Mucosa of descending colon (tissue), 3 donors: ENCODE measurements around the gene HOXB13. TPM values are rescaled to one million over a fixed set of nuclear protein-coding genes. Genes with fewer than 3 reads are reported as not detected.
"Not testable (repeated sequence)": the region's sequence is repeated elsewhere in the genome, so short reads cannot be mapped to it uniquely, and the experiment has no call there.

ENCODE experiments used
- ATAC-seq: fragments of 200-7000 bp; cut with Tn5 transposase; one replicate; pipeline ENCODE4 v1.9.1; 2020; ENCODE audit warnings: mild to moderate bottlenecking, moderate library complexity
- DNase-seq, 3 donors: peaks; one replicate each; pipeline ENCODE4 v3.0.0-alpha.2; 2020
- H3K36me3 ChIP-seq: fragments of 200-600 bp; one replicate; pipeline ENCODE4 v1.8.0; 2021; ENCODE audit warnings: low read depth, mild to moderate bottlenecking
- H3K4me1 ChIP-seq: fragments of 200-600 bp; one replicate; pipeline ENCODE4 v1.8.0; 2021; ENCODE audit warnings: low read depth, mild to moderate bottlenecking
- H3K4me3 ChIP-seq: fragments of 200-600 bp; one replicate; pipeline ENCODE4 v1.8.0; 2021; ENCODE audit warnings: mild to moderate bottlenecking
- H3K9me3 ChIP-seq: fragments of 200-600 bp; one replicate; pipeline ENCODE4 v1.8.0; 2021; ENCODE audit warnings: mild to moderate bottlenecking
- intact Hi-C, 2 donors: fragments of 100-400 bp; cut with DNase I in 1 of 2; cut with micrococcal nuclease in 1 of 2; formaldehyde crosslinking; loops; one replicate each; pipeline versions ENCODE4 v1.11.0 to v1.11.1; 2022; cut with DNase I, micrococcal nuclease
- total RNA-seq, 3 donors: library from RNA; stranded (reverse); fragmentation: NEBNext Ultra II Directional in 2 of 3; extraction: Animal tissue kit (Norgen Biotek cat#: 25700) in 2 of 3; gene quantifications; one replicate each; pipeline versions ENCODE4 v1.2.1 to v1.2.4, GENCODE V29; 2021 to 2023
- TF ChIP-seq, protein P1 (sequence below): fragments of 200-600 bp; IDR thresholded peaks from one replicate; pipeline ENCODE4 v1.8.0; 2022; ENCODE audit warnings: antibody characterized with exemption, mild to moderate bottlenecking
- donor health status: DM: no; HTN: no; CAD: no; lungs with moderate emphysema.
- donor health status: DM: no; HTN: no; CAD: no.
- donor health status: DM: no; HTN: yes; CAD: no.

HOXB13 gene
- total RNA-seq, 3 donors from 2014 or later = 12.2 to 65.4 (median 48.2) TPM

DNA sequence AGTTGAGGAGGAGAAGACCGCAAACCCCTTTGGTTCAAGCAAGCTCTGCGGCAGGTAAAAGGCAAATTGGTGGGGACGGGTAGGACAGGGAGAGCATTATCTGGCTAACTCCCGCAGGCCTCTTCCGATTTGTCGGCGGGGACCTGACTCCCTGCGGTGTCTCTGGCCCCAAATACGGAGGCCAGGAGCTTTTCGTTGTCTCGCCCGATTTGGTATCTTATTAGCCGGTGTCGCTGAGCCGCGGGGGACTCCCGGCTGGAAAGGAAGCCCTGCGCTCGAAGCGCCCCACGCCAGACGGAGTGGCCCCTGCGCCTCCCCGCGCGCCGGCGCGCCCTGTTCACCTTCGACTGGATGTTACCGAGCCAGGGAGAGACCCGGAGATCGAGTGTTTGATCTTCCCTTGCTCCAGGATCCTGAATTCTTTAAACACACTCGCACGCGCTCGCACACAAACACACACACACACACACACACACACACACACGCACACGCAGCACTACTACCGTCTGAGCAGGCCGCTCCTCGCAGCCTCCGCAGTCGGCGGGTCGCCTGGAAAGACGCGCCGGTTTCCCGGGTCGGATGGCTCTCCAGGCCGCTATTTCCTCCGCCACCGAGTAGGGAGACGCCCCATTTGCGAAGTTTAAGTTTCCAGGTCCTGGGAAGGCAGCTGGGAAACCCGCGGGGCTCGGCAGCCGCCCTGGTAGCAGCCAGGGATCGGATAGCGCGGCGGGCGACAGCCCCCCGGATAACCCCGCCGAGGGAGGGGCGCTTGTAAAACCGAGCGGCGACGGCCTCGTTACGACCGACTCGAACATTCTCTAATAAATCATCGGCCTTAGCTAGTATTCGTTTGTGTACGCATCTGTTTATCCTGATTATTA, 9.5 kb downstream of the HOXB13 start:
- peak in 2 of 3 donors; percentile 63 to 67 for DNase-seq
- TF ChIP-seq, protein P1, sequence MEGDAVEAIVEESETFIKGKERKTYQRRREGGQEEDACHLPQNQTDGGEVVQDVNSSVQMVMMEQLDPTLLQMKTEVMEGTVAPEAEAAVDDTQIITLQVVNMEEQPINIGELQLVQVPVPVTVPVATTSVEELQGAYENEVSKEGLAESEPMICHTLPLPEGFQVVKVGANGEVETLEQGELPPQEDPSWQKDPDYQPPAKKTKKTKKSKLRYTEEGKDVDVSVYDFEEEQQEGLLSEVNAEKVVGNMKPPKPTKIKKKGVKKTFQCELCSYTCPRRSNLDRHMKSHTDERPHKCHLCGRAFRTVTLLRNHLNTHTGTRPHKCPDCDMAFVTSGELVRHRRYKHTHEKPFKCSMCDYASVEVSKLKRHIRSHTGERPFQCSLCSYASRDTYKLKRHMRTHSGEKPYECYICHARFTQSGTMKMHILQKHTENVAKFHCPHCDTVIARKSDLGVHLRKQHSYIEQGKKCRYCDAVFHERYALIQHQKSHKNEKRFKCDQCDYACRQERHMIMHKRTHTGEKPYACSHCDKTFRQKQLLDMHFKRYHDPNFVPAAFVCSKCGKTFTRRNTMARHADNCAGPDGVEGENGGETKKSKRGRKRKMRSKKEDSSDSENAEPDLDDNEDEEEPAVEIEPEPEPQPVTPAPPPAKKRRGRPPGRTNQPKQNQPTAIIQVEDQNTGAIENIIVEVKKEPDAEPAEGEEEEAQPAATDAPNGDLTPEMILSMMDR = no peak
- Histone ChIP-seq H3K4me1 (peaks cover 9% of the 10 kb centered on the region), H3K36me3 (no peaks in the 10 kb centered on the region), H3K9me3 (no peaks in the 10 kb centered on the region), H3K4me3 (peak overlapping the region; percentile 25)
- intact Hi-C loops = no loop called here
- ATAC-seq = peak; percentile 10

DNA sequence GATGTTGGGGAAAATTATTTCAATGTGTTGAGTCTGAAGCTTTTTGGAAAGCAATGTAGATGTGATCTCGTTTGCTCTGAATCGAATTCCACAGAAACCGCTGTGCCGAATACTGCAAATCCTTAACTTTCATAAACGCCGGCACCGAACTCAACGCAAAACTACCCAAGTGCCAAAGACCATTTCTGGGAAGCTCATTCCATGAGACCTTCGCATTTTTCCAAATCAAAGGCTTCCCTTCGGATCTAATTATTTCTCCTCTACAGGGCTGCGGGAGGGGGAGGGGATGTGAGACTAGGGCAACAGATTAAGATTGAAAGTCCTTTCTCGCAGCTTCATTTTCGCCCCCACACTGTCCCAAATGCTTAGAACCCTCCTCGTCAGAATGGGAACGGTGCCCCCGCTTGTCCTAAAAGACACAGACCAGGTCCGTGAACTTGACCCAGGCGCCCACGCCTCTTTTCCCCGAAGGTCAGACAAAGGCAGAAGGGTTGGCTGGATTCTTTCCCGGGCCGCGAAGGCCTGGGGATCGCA, 10.3 kb downstream of the HOXB13 start:
- Histone ChIP-seq H3K4me3 (peak overlapping the region; percentile 25), H3K9me3 (no peaks in the 10 kb centered on the region), H3K36me3 (no peaks in the 10 kb centered on the region), H3K4me1 (peaks cover 6% of the 10 kb centered on the region)
- ATAC-seq (no peak), DNase-seq (peak in 2 of 3 donors; percentile 51 to 77)
- TF ChIP-seq, protein P1 = no peak
- intact Hi-C loops = no loop called here

DNA sequence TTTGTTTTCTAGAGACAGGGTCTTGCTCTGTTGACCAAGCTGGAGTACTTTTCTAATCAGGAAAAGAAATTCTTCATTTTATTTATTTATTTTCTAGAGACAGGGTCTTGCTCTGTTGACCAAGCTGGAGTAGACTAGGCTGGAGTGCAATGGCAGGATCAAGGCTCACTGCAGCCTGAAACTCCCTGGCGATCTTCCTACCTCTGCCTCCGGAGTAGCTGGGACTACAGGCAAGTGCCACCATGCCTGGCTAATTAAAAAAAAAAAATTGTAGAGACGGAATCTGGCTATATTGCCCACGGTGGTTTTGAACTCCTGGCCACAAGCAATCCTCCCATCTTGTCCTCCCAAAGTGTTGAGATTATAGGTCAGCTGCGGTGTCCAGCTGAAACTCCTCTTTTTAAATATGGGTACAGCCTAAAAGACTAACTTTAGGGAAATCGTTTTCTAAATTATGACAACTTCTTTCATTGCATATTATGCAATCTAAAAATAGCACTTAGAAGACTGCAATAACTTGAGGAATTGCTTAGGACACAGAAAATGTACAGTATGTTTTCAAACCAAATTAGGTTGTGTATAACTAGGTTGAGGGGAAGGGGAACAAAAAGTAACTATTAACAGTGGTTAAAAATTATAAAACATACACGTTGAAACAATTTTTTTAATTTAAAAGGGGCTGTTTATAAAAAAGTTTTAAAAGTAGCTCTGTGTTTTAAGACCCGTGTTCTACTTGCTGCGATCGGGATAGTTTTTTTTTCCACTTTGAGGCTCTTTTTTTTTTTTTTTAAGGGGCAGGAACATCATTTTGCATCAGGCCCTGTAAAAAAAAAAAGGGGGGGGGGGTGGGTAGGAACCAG, 11.0 kb downstream of the HOXB13 start:
- intact Hi-C loops = no loop called here
- no peaks in the 10 kb centered on the region for H3K36me3 ChIP-seq
- no peak overlapping the region for H3K4me3 ChIP-seq
- no peaks in the 10 kb centered on the region for H3K9me3 ChIP-seq
- ATAC-seq (no peak), DNase-seq (peak in 1 of 3 donors; percentile 21)
- TF ChIP-seq, protein P1 = no peak
- peaks cover 6% of the 10 kb centered on the region for H3K4me1 ChIP-seq

DNA sequence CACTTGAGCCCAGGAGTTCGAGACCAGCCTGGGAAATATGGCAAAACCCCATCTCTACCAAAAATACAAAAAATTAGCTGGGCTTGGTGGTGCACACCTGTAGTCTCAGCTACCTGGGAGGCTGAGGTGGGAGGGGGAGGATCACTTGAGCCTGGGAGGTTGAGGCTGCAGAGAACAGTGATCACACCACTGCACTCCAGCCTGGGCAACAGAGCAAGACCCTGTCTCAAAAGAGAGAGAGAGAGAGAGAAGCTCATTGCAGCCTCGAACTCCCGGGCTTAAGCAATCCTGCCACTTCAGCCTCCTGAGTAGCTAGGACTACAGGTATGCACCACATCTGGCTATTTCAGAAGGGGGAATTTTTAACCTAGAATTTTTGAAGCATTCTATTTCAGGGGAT, 12.0 kb downstream of the HOXB13 start:
- H3K4me1 ChIP-seq, H3K4me3 ChIP-seq, intact Hi-C loops, ATAC-seq, H3K36me3 ChIP-seq, H3K9me3 ChIP-seq: not testable (repeated sequence)
- peak in 1 of 3 donors; percentile 14 for DNase-seq

DNA sequence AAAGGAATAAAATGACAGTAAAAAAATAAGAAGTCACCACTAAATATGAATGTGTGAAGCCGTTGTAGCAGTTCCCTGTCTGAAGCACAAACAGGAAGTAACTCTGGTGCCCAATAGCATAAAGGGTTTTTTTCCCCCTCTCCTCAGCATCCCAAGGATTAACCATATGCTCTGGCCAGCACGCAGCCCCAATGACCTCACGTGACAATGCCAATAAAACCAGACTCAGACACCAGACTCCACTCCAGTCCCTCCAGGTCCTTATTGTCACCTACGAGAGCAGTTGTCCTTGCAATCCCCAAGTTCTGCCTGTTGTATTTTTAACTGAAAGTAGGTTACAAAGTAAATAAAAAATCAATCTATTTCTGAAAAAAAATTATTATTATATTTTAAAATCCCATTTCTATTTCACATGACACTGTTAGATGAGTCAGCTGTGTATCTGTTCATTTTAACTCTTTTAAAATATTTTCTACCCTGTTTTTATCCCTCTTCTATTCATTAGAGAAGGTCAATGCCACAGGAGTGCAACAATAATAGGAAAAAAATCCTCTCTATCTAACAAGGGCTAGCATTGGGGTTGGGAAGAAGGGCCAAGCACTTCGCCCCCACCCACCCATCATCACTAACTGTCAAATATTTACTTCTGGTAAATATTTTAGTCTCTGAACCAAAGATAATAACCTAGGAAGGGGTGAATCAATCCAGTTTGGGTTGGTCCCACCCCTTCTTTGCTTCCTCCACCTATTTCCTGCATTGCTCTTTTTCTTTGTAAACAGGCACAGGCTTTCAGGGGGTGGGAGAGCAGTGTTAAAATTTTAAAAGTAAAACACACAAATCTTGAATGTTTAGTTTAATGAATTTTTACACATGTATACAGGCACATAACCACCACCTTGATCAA, 12.8 kb downstream of the HOXB13 start:
- DNase-seq (peak in 1 of 3 donors; percentile 48), ATAC-seq (peak; percentile 33)
- H3K4me3 ChIP-seq = no peak overlapping the region
- no peaks in the 10 kb centered on the region for H3K9me3 ChIP-seq
- peaks cover 6% of the 10 kb centered on the region for H3K4me1 ChIP-seq
- intact Hi-C loops = no loop called here
- H3K36me3 ChIP-seq = no peaks in the 10 kb centered on the region
- TF ChIP-seq, protein P1 = no peak
